Small intestine (tissue), 16 donors: ENCODE data around the gene CFL2. TPM values are rescaled to one million over a fixed set of nuclear protein-coding genes. Genes with fewer than 3 reads are reported as not detected.

ENCODE experiments used
- DNase-seq, 2 donors: peaks; one replicate each; pipeline versions ENCODE4 v3.0.0 to v3.0.0-alpha.2; 2013
- FAIRE-seq: peaks from 2 replicates; lab custom pipeline; 2012; peaks lifted over from hg19 to GRCh38; lab: Jason Lieb, UNC
- H3K27ac ChIP-seq, 3 donors: one replicate each; pipeline ENCODE4 v1.5.1; 2013; ENCODE audit warnings: low read length in 2 of 3, mild to moderate bottlenecking in 2 of 3, control low read depth in 1 of 3, inconsistent platforms in 1 of 3, low read depth in 1 of 3, moderate library complexity in 1 of 3
- H3K27me3 ChIP-seq, 3 donors: one replicate each; pipeline ENCODE4 v1.6.1; 2013; ENCODE audit warnings: low read length in 3 of 3, inconsistent platforms in 1 of 3; ENCODE audit not compliant: control insufficient read depth in 3 of 3, insufficient read depth in 3 of 3
- H3K36me3 ChIP-seq, 3 donors: one replicate each; pipeline ENCODE4 v1.6.1; 2013; ENCODE audit warnings: low read length in 3 of 3, inconsistent platforms in 1 of 3, low read depth in 1 of 3, mild to moderate bottlenecking in 1 of 3, moderate library complexity in 1 of 3; ENCODE audit not compliant: control insufficient read depth in 3 of 3, insufficient read depth in 2 of 3
- H3K4me1 ChIP-seq, 3 donors: one replicate each; pipeline ENCODE4 v1.6.1; 2013; ENCODE audit warnings: low read length in 2 of 3, inconsistent platforms in 1 of 3, low read depth in 1 of 3, mild to moderate bottlenecking in 1 of 3, moderate library complexity in 1 of 3; ENCODE audit not compliant: control insufficient read depth in 3 of 3, insufficient read depth in 2 of 3
- H3K4me3 ChIP-seq, 3 donors: one replicate each; pipeline ENCODE4 v1.5.1; 2013; ENCODE audit warnings: low read length in 3 of 3, control low read depth in 1 of 3, inconsistent platforms in 1 of 3, low read depth in 1 of 3, mild to moderate bottlenecking in 1 of 3, moderate library complexity in 1 of 3
- H3K9me3 ChIP-seq, 2 donors: one replicate each; pipeline ENCODE4 v1.6.1; 2013; ENCODE audit warnings: low read depth in 1 of 2, low read length in 1 of 2; ENCODE audit not compliant: control insufficient read depth in 2 of 2, insufficient read depth in 1 of 2
- WGBS, 3 donors: extraction: QIAGEN DNeasy Blood & Tissue Kit; methylation state at CpG; one replicate each; pipeline ENCODE4 v1.1.7; 2013; 5-methylcytosine and 5-hydroxymethylcytosine counted together
- long read RNA-seq, 10 donors: transcript quantifications; one replicate each; lab custom pipeline, GENCODE V29; 2026
- polyA plus RNA-seq, 4 donors: library from polyadenylated mRNA; stranded (reverse) in 3 of 4; unstranded in 1 of 4; fragments of 200-250 nt in 3 of 4; fragments of 120-200 nt in 1 of 4; gene quantifications; one replicate each; pipeline versions ENCODE4 v1.2.1 to v1.2.3, GENCODE V29; 2013
- donor health status: healthy with polysubstance abuse.
- donor health status: control.
- donor health status: control.
- donor health status: Bipolar disorder and iron deficiency.
- donor health status: healthy.

CFL2 gene
- 10 to 100 TPM in 2 of 4 donors, 1 to 10 TPM in 2; 1.6 to 17.9 (median 11.1) TPM for polyA plus RNA-seq
- long read RNA-seq, donor 1, result 0 reads
- long read RNA-seq, donor 2, full-length matches to known transcripts, result 4 of 4 reads
- long read RNA-seq, donor 2, partial matches to known transcripts, result 0 of 4 reads
- long read RNA-seq, donor 2, other reads (novel, unspliced or antisense), result 0 of 4 reads
- long read RNA-seq, donor 3, full-length matches to known transcripts, result 7 of 7 reads
- long read RNA-seq, donor 3, partial matches to known transcripts, result 0 of 7 reads
- long read RNA-seq, donor 3, other reads (novel, unspliced or antisense), result 0 of 7 reads
- long read RNA-seq, donor 4, result 0 reads
- long read RNA-seq, donor 5, full-length matches to known transcripts, result 5 of 5 reads
- long read RNA-seq, donor 5, partial matches to known transcripts, result 0 of 5 reads
- long read RNA-seq, donor 5, other reads (novel, unspliced or antisense), result 0 of 5 reads
- long read RNA-seq, donor 6, full-length matches to known transcripts, result 15 of 15 reads
- long read RNA-seq, donor 6, partial matches to known transcripts, result 0 of 15 reads
- long read RNA-seq, donor 6, other reads (novel, unspliced or antisense), result 0 of 15 reads
- long read RNA-seq, donor 7, result 0 reads
- long read RNA-seq, donor 8, full-length matches to known transcripts, result 9 of 9 reads
- long read RNA-seq, donor 8, partial matches to known transcripts, result 0 of 9 reads
- long read RNA-seq, donor 8, other reads (novel, unspliced or antisense), result 0 of 9 reads
- long read RNA-seq, donor 9, full-length matches to known transcripts, result 1 of 1 reads
- long read RNA-seq, donor 9, partial matches to known transcripts, result 0 of 1 reads
- long read RNA-seq, donor 9, other reads (novel, unspliced or antisense), result 0 of 1 reads
- long read RNA-seq, donor 10, full-length matches to known transcripts, result 24 of 24 reads
- long read RNA-seq, donor 10, partial matches to known transcripts, result 0 of 24 reads
- long read RNA-seq, donor 10, other reads (novel, unspliced or antisense), result 0 of 24 reads

- H3K27me3 ChIP-seq, result peaks cover 0 to 4% (median 0%) of the 10 kb centered on the region in 3 donors
- no peaks in the 10 kb centered on the region for H3K9me3 ChIP-seq
- DNase-seq, result peak; percentile 68 to 89
- H3K27ac ChIP-seq, result peak within 1 kb of the TSS; percentile 17 to 95 (median 82)
- H3K4me1 ChIP-seq, result no peaks in the 10 kb centered on the region
- no peak for FAIRE-seq
- no peaks in the 10 kb centered on the region for H3K36me3 ChIP-seq
- WGBS, 3 donors, result 0 to 1% (median 0%) methylated on average over 53 to 76 of the region's 76 CpGs
- peak within 1 kb of the TSS; percentile 61 to 98 (median 88) for H3K4me3 ChIP-seq
These were observed at the start of gene CFL2 for GRCh38 chr14:34714320-34715126. Gene CFL2, minus strand, starts transcription at chr14:34714593. Its CDS starts 53 bp downstream, at chr14:34714540.

- DNase-seq (no peak), FAIRE-seq (no peak)
- no peaks in the 10 kb centered on the region for H3K4me1 ChIP-seq
- H3K27ac ChIP-seq, result no peak overlapping the region
- no peaks in the 10 kb centered on the region for H3K27me3 ChIP-seq
- no peaks in the 10 kb centered on the region for H3K9me3 ChIP-seq
- peaks cover 3 to 12% (median 5%) of the 10 kb centered on the region in 3 donors for H3K36me3 ChIP-seq
- WGBS, 3 donors, result 96 to 100% (median 99%) methylated on average over 2 of the region's 2 CpGs
- no peak overlapping the region for H3K4me3 ChIP-seq
These were observed 40.8 kb upstream of the CFL2 start for GRCh38 chr14:34755215-34755614.

- 89 to 95% (median 90%) methylated on average over 1 of the region's 1 CpG for WGBS, 3 donors
- H3K27me3 ChIP-seq, result no peaks in the 10 kb centered on the region
- H3K4me3 ChIP-seq, result no peak overlapping the region
- no peaks in the 10 kb centered on the region for H3K4me1 ChIP-seq
- H3K9me3 ChIP-seq, result no peaks in the 10 kb centered on the region
- H3K36me3 ChIP-seq, result peaks cover 2 to 12% (median 5%) of the 10 kb centered on the region in 3 donors
- no peak overlapping the region for H3K27ac ChIP-seq
- no peak for DNase-seq
- no peak for FAIRE-seq
These were observed 40.3 kb upstream of the CFL2 start for GRCh38 chr14:34754687-34755086.

- DNase-seq, result no peak
- Histone ChIP-seq H3K9me3 (no peaks in the 10 kb centered on the region), H3K4me3 (no peak overlapping the region), H3K27me3 (no peaks in the 10 kb centered on the region), H3K36me3 (peaks cover 2% of the 10 kb centered on the region in 3 donors), H3K4me1 (no peaks in the 10 kb centered on the region), H3K27ac (no peak overlapping the region)
- FAIRE-seq, result no peak
These were observed 36.3 kb upstream of the CFL2 start for GRCh38 chr14:34750670-34751069.

GRCh38 chr14:34750233-34750632 lies 35.8 kb upstream of the CFL2 start:
- Histone ChIP-seq H3K36me3 (peaks cover 2% of the 10 kb centered on the region in 3 donors), H3K9me3 (no peaks in the 10 kb centered on the region), H3K4me3 (no peak overlapping the region), H3K4me1 (no peaks in the 10 kb centered on the region), H3K27ac (no peak overlapping the region), H3K27me3 (no peaks in the 10 kb centered on the region)
- 95 to 98% (median 96%) methylated on average over 2 of the region's 2 CpGs for WGBS, 3 donors
- no peak for FAIRE-seq
- no peak for DNase-seq

DNA sequence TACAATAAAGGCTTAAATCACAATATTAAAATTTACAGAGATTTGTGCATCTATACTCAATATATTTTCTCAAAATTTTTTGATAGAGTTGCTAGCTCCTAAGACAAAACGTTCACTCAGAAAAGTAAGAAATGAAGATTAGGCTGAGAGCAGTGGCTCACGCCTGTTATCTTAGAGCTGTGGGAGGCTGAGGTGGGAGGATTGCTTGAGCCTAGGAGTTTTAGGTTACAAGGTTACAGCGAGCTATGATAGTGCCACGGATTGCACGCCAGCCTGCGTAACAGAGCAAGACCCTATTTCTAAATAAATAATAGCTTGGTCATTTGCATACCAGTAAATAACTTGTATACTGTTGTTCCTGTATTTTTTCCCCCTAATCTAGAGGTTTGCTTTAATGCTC lies 35.0 kb upstream of the CFL2 start:
- no peak overlapping the region for H3K4me3 ChIP-seq
- 89 to 95% (median 93%) methylated on average over 6 of the region's 6 CpGs for WGBS, 3 donors
- H3K36me3 ChIP-seq, result peaks cover 2% of the 10 kb centered on the region in 3 donors
- FAIRE-seq, result no peak
- no peak for DNase-seq
- no peaks in the 10 kb centered on the region for H3K27me3 ChIP-seq
- H3K4me1 ChIP-seq, result no peaks in the 10 kb centered on the region
- no peak overlapping the region for H3K27ac ChIP-seq
- no peaks in the 10 kb centered on the region for H3K9me3 ChIP-seq

GRCh38 chr14:34742270-34743115 lies 28.1 kb upstream of the CFL2 start:
- Histone ChIP-seq H3K4me1 (no peaks in the 10 kb centered on the region), H3K27me3 (no peaks in the 10 kb centered on the region), H3K27ac (no peak overlapping the region), H3K9me3 (no peaks in the 10 kb centered on the region), H3K36me3 (no peaks in the 10 kb centered on the region), H3K4me3 (no peak overlapping the region)
- WGBS, 3 donors, result 84 to 88% (median 85%) methylated on average over 8 of the region's 8 CpGs
- FAIRE-seq, result no peak
- no peak for DNase-seq
